ENCODE measurements around the gene PJA2. TPM values are rescaled to one million over a fixed set of nuclear protein-coding genes. Genes with fewer than 3 reads are reported as not detected.

The PJA2 gene
- total and polyA plus RNA-seq, 9 of the 15 experiments (the other 6 are each of a cell fraction or from before 2014, with no cell fraction given), result 25.1 to 82.1 (median 50.1) TPM

GRCh38 chr5:109408991-109409843 is 557 bp downstream of the PJA2 start (continued):
- TF ChIP-seq TCF15 (CRISPR knock-in tag; IDR thresholded peaks at IDR 0.05) (no peak), PHB (CRISPR knock-in tag; IDR thresholded peaks at IDR 0.05) (no peak), ZNF764 (CRISPR knock-in tag; IDR thresholded peaks at IDR 0.05; ENCODE audit: low read depth) (no peak), FOS (IDR thresholded peaks at IDR 0.05; ENCODE audit: extremely low read depth, insufficient read length) (no peak), ZKSCAN8 (CRISPR knock-in tag; IDR thresholded peaks at IDR 0.05) (no peak), PCBP2 (IDR thresholded peaks at IDR 0.05; ENCODE audit: low read depth, low read length, poor library complexity, severe bottlenecking) (no peak), ZNF384 (IDR thresholded peaks at IDR 0.05; ENCODE audit: low read depth, low read length) (peak; percentile 91), POLR3A (IDR thresholded peaks at IDR 0.05; ENCODE audit: borderline replicate concordance, extremely low read depth, insufficient read depth, insufficient read length) (no peak), ZBTB8A (IDR thresholded peaks at IDR 0.05; ENCODE audit: partially characterized antibody) (no peak), ZNF24 (IDR thresholded peaks at IDR 0.05) (0 out of 2 replicates have a peak, but pooled peaks have one; percentile 7), L3MBTL2 (IDR thresholded peaks at IDR 0.05) (no peak), LEF1 (IDR thresholded peaks at IDR 0.05) (no peak), PHF8 (IDR thresholded peaks at IDR 0.05; ENCODE audit: borderline replicate concordance, low read length) (peak; percentile 66), UBTF (IDR thresholded peaks at IDR 0.05; ENCODE audit: borderline replicate concordance in 1 of 2, low read depth in 2 of 2, low read length in 2 of 2) (peak; percentile 27 to 36; a peak in 3 of 4 replicates), ZC3H8 (IDR thresholded peaks at IDR 0.05) (no peak), ZNF586 (CRISPR knock-in tag; conservative IDR thresholded peaks at IDR 0.05) (no peak), IFI16 (CRISPR knock-in tag; IDR thresholded peaks at IDR 0.05) (no peak), ARID3A (IDR thresholded peaks at IDR 0.05; ENCODE audit: borderline replicate concordance, low read depth, low read length) (no peak), ERF (CRISPR knock-in tag; IDR thresholded peaks at IDR 0.05) (no peak), EGR1 (conservative IDR thresholded peaks at IDR 0.05) (no peak), HMGN3 (IDR thresholded peaks at IDR 0.05; ENCODE audit: borderline replicate concordance, extremely low read depth, insufficient read length, low read depth, low read length) (no peak), JUN (IDR thresholded peaks at IDR 0.05; ENCODE audit: borderline replicate concordance, low read depth, low read length) (no peak), JUN (CRISPR knock-in tag; IDR thresholded peaks at IDR 0.05; ENCODE audit: borderline replicate concordance) (no peak), TFAM (CRISPR knock-in tag; conservative IDR thresholded peaks at IDR 0.05) (no peak), MED1 (CRISPR knock-in tag; IDR thresholded peaks at IDR 0.05; ENCODE audit: borderline replicate concordance) (no peak)
